HG03520 (cell line): ENCODE measurements around the gene PLXNB3.
A peak's percentile ranks its signal among the peaks of the same experiment; 100 is the strongest.

Experiments used
- ATAC-seq: cut with Tn5 transposase; IDR thresholded peaks from one replicate; pipeline ENCODE4 v1.9.1; 2021; ENCODE audit warnings: mild to moderate bottlenecking, moderate library complexity; ENCODE audit not compliant: unreplicated experiment

PLXNB3 gene

GRCh38 chrX:153784325-153784967 lies 20.4 kb downstream of the PLXNB3 start:
- no peak for ATAC-seq

GRCh38 chrX:153786669-153787068 lies 22.6 kb downstream of the PLXNB3 start:
- no peak for ATAC-seq

GRCh38 chrX:153789654-153790053 lies 25.6 kb downstream of the PLXNB3 start:
- no peak for ATAC-seq

- ATAC-seq = no peak
Measured at GRCh38 chrX:153791104-153791852, 27.2 kb downstream of the PLXNB3 start.

GRCh38 chrX:153792368-153792767 lies 28.3 kb downstream of the PLXNB3 start:
- ATAC-seq = no peak

GRCh38 chrX:153793291-153793690 lies 29.2 kb downstream of the PLXNB3 start:
- no peak for ATAC-seq

- peak; percentile 92 for ATAC-seq
Measured at GRCh38 chrX:153794018-153794896, 30.2 kb downstream of the PLXNB3 start, which contains the start of the genes IDH3G and SSR4. IDH3G (minus strand) TSS chrX:153794375; CDS start chrX:153794326, 49 bp downstream. SSR4 (plus strand) TSS chrX:153794668; CDS start chrX:153794688, 20 bp downstream.

GRCh38 chrX:153794897-153795816 lies 31.1 kb downstream of the PLXNB3 start:
- ATAC-seq = peak; percentile 9

GRCh38 chrX:153797415-153798015 lies 33.5 kb downstream of the PLXNB3 start:
- no peak for ATAC-seq

- no peak for ATAC-seq
Measured at GRCh38 chrX:153799326-153799725, 35.3 kb downstream of the PLXNB3 start.

GRCh38 chrX:153800177-153800722 lies 36.2 kb downstream of the PLXNB3 start:
- no peak for ATAC-seq

GRCh38 chrX:153800746-153801145 lies 36.7 kb downstream of the PLXNB3 start:
- no peak for ATAC-seq

GRCh38 chrX:153801669-153802068 lies 37.6 kb downstream of the PLXNB3 start:
- no peak for ATAC-seq

- ATAC-seq = no peak
Measured at GRCh38 chrX:153802513-153803045, 38.5 kb downstream of the PLXNB3 start.

GRCh38 chrX:153803211-153804099 lies 39.4 kb downstream of the PLXNB3 start:
- ATAC-seq = no peak

- ATAC-seq = no peak
Measured at GRCh38 chrX:153804100-153804595, 40.1 kb downstream of the PLXNB3 start.

- no peak for ATAC-seq
Measured at GRCh38 chrX:153804621-153805020, 40.6 kb downstream of the PLXNB3 start.

- no peak for ATAC-seq
Measured at GRCh38 chrX:153805436-153805835, 41.4 kb downstream of the PLXNB3 start.
